OCI-LY7 (cell line): ENCODE results near the gene SGMS1.

Experiments
- CTCF ChIP-seq: fragments of 200-600 bp; sonication (generic); conservative IDR thresholded peaks from 2 replicates; pipeline ENCODE4 v1.5.1; 2014; ENCODE audit warnings: mild to moderate bottlenecking, antibody characterized with exemption, low read length, moderate library complexity, mixed read lengths
- EZH2phosphoT487 ChIP-seq: fragments of 200-600 bp; sonication (generic); IDR thresholded peaks from 2 replicates; pipeline ENCODE4 v1.6.1; 2018; ENCODE audit warnings: low read depth, borderline replicate concordance, mild to moderate bottlenecking, mixed run types, antibody characterized with exemption, low read length, moderate library complexity, mixed read lengths

GRCh38 chr10:50280049-50280841 lies 343.5 kb downstream of the SGMS1 start:
- TF ChIP-seq CTCF (no peak), EZH2phosphoT487 (no peak)
